ENCODE measurements around the gene ABCG4.
A peak's percentile ranks its signal among the peaks of the same experiment; 100 is the strongest.
"Not testable (repeated sequence)": the region's sequence is repeated elsewhere in the genome, so short reads cannot be mapped to it uniquely, and the experiment has no call there.

ABCG4 gene

GRCh38 chr11:119149018-119149785 lies at the start of gene ABCG4:
TSS of gene ABCG4 (plus strand) at chr11:119149052. CDS start at chr11:119149966, 914 bp downstream.
- no peak for DNase-seq (ENCODE audit: low spot score)

GRCh38 chr11:119099711-119100110 lies 49.1 kb upstream of the ABCG4 start:
- no peak for DNase-seq (ENCODE audit: low spot score)

- no peak for DNase-seq (ENCODE audit: low spot score)
Measured at GRCh38 chr11:119100246-119100970, 48.4 kb upstream of the ABCG4 start.

- DNase-seq (ENCODE audit: low spot score): peak; percentile 49
Measured at GRCh38 chr11:119100994-119101758, 47.7 kb upstream of the ABCG4 start.

- peak; percentile 78 for DNase-seq (ENCODE audit: low spot score)
Measured at GRCh38 chr11:119101759-119102423, 47.0 kb upstream of the ABCG4 start, which contains the start of gene DPAGT1. TSS of gene DPAGT1 (minus strand) at chr11:119101853. CDS start at chr11:119101655, 198 bp downstream.

- DNase-seq (ENCODE audit: low spot score): not testable (repeated sequence)
Measured at GRCh38 chr11:119103161-119103664, 45.6 kb upstream of the ABCG4 start.

GRCh38 chr11:119103793-119104192 lies 45.1 kb upstream of the ABCG4 start:
- no peak for DNase-seq (ENCODE audit: low spot score)

- peak; percentile 89 for DNase-seq (ENCODE audit: low spot score)
Measured at GRCh38 chr11:119106564-119107537, 42.0 kb upstream of the ABCG4 start, which contains the start of gene C2CD2L. TSS of gene C2CD2L (plus strand) at chr11:119107344. CDS start at chr11:119107742, 398 bp downstream.

GRCh38 chr11:119107538-119108145 lies 41.2 kb upstream of the ABCG4 start:
- DNase-seq (ENCODE audit: low spot score): no peak

- DNase-seq (ENCODE audit: low spot score): no peak
Measured at GRCh38 chr11:119108146-119108856, 40.6 kb upstream of the ABCG4 start.

GRCh38 chr11:119108857-119109221 lies 40.0 kb upstream of the ABCG4 start:
- no peak for DNase-seq (ENCODE audit: low spot score)

- no peak for DNase-seq (ENCODE audit: low spot score)
Measured at GRCh38 chr11:119109843-119110242, 39.0 kb upstream of the ABCG4 start.

GRCh38 chr11:119110439-119110838 lies 38.4 kb upstream of the ABCG4 start:
- no peak for DNase-seq (ENCODE audit: low spot score)

- no peak for DNase-seq (ENCODE audit: low spot score)
Measured at GRCh38 chr11:119111361-119111925, 37.4 kb upstream of the ABCG4 start.

GRCh38 chr11:119112314-119113020 lies 36.4 kb upstream of the ABCG4 start:
- no peak for DNase-seq (ENCODE audit: low spot score)

- no peak for DNase-seq (ENCODE audit: low spot score)
Measured at GRCh38 chr11:119113716-119114115, 35.1 kb upstream of the ABCG4 start.

GRCh38 chr11:119114351-119114750 lies 34.5 kb upstream of the ABCG4 start:
- DNase-seq (ENCODE audit: low spot score): no peak

- no peak for DNase-seq (ENCODE audit: low spot score)
Measured at GRCh38 chr11:119115484-119116234, 33.2 kb upstream of the ABCG4 start.
